Right ventricle myocardium superior (tissue), 1 donor: ENCODE data around the gene CPNE8. TPM values are rescaled to one million over a fixed set of nuclear protein-coding genes. Genes with fewer than 3 reads are reported as not detected.

Experiments used
- ATAC-seq: fragments of 200-7000 bp; cut with Tn5 transposase; one replicate; pipeline ENCODE4 v1.9.1; 2020; ENCODE audit warnings: mild to moderate bottlenecking; ENCODE audit not compliant: poor library complexity
- DNase-seq: peaks from one replicate; pipeline ENCODE4 v3.0.0-alpha.2; 2020
- intact Hi-C: fragments of 100-400 bp; cut with DNase I; formaldehyde crosslinking; loops from one replicate; pipeline ENCODE4 v1.11.2; 2022
- total RNA-seq: library from RNA; stranded (reverse); fragmentation: NEBNext Ultra II Directional; extraction: Animal tissue kit (Norgen Biotek cat#: 25700); gene quantifications from one replicate; pipeline ENCODE4 v1.2.1, GENCODE V29; 2021
- donor health status: DM: no; HTN: yes; CAD: no; lungs with severe emphysema.

The CPNE8 gene
- total RNA-seq, 1 donor from 2014 or later: 10.7 TPM

DNA sequence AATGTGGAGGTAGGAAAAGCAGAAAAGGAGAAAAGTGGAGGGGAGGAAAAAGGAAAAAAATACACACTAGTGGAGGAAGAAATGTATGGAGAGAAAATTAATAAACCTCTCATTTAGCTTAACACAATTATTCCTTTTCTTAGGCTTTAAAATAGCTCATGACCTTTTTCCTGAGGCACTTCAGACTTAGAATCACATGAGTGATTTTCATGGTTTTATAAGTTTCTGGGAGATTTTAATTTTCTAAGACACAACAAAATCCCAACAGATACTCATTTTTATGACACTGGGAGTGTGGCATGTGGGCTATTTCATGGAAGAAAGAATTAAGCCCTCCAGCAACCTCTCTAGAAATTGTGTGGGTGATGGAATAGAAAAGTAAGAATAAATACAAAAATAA, 214.7 kb downstream of the CPNE8 start:
- ATAC-seq (no peak), DNase-seq (no peak)
- intact Hi-C loops: no loop called here

DNA sequence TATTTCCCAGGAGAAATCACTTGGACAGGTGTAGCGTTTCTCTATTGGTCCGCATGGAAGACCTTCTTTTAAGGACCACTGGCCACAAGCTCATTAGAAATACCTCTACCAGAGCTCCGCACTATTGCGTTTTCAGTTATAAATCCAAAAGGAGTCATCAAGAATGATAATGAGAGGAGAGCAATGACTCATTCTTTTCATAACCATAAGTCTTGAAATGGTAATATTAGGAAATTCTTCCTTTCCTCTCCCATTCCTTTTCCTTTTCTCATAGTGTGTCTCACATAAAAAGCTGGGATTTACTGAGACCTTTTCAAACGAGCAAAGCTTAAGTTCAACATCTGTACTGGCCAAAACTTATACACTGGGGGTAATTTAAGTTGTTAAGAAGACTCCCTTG, 215.7 kb downstream of the CPNE8 start:
- no peak for DNase-seq
- no peak for ATAC-seq
- intact Hi-C loops: no loop called here

DNA sequence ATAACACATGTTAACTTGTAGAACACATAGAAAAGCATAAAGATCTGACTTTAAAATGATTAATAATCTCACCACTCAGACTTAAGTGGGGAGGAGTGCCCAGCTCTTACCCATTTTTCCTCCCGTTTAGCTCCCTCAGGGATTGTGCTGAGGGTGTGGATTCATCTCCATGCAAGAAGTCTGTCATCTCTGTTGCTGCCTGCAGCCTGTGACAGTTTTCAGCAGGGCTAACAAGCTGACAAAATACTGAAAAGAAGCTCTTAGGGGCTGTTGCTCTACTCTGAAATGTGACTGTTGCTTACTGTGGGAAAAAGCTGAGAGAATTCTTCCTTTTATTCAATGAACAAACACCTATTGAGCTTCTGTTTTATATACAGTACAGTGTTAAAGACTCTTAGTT, 216.2 kb downstream of the CPNE8 start:
- intact Hi-C loops: no loop called here
- ATAC-seq (no peak), DNase-seq (no peak)

DNA sequence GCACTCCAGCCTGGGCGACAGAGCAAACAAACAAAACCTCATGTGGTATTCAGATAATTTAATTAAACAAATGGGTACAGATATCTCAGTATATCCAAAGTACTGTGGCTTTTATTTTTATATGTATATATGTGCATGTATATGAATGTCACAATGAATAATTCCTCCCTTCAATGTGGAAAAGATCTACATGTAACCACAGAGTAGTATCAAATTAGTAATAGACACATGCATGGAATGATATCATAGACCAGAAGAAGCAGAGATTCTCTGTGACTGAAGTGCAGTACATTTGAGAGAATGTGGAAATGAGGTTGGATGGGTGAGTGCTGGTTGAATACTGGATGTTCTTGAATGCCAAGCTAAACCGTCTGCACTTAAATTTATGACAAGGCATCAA, 222.9 kb downstream of the CPNE8 start:
- intact Hi-C loops: no loop called here
- no peak for ATAC-seq
- DNase-seq: no peak

DNA sequence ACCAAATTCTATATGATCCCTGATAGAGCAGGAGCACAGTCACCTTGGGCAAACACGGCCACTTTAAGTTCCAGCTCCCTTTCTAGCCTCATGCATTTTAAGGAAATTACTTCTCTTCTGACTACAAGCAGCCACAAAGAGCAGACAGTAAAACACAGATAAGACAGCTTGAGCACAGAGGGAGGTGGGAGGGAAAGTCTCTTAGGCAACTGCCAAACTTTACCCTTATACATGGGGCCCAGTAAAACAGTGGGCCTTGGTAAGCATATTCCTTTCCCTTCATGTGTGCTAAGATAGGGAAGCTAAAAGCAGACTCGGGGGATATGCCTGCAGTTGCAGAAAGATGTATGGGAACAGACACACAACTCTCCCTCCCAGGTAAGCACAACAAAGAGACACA, 235.9 kb downstream of the CPNE8 start:
- no peak for ATAC-seq
- intact Hi-C loops: no loop called here
- no peak for DNase-seq

DNA sequence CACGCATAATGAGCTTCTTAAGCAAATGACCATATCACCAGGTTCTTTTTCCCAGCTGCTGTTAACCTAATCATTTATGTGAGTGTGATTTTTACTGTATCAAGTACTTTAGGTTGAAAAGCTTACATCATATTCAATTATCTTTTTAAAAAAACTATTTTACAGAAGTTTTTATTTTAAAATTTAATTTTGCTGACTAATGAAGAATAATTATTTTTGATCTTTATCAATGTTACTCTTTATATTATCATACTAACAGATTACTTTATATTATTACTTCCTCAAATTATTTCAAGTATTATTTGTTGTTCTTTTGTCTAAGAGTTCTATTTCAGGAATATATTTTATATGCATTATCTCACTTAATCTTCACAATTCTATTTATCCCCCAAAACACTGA, 236.3 kb downstream of the CPNE8 start:
- DNase-seq: no peak
- intact Hi-C loops: no loop called here
- no peak for ATAC-seq

DNA sequence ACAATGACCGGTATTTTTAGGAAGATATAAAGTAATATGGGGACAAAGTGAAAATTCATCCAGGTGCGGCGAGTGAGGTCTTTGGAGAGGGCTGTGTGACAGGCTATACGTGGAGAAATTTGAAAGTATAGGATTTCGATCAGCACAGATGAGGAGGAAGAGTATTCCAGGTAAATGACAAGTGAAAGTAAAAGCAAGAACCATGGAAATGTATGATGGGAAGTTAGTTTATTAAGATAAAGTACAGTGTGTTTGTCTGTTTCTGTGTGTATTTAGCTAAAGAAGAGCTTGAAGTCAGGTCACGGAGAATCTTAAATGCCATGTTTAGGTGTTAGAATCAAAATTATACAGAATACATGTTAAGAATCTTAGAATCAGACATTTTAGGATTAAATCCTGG, 239.0 kb downstream of the CPNE8 start:
- no peak for ATAC-seq
- intact Hi-C loops: no loop called here

DNA sequence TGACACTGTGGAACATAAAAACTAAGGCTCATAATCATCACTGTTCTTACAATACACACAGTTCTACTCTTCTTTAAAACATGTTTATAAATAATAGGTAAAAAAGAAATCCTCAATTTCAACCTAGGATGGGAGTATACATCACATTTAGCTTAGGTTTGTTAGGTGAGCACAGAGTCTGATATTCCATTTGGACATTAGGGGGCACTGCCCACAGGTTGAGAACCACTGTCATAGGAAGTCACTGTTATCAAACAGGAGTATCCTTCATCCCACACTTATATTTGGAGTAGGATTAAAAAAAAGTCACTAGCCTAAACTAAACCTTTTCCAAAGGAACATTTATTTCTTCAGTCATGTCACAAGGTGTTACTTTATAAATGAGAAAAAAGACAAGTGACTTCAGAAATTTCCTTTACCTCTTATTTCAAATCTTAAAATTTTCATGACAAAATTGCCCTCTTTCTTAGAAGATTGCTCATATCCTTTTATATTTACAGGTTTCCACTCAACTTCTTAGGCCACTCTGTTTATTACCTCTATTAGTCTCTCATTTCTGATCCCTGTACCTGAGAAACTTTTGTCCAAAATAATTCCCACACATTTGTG, 240.6 kb downstream of the CPNE8 start:
- intact Hi-C loops: no loop called here
- ATAC-seq (no peak), DNase-seq (no peak)

More for the DNA sequence above, 239.0 kb downstream of the CPNE8 start:
- DNase-seq: no peak

DNA sequence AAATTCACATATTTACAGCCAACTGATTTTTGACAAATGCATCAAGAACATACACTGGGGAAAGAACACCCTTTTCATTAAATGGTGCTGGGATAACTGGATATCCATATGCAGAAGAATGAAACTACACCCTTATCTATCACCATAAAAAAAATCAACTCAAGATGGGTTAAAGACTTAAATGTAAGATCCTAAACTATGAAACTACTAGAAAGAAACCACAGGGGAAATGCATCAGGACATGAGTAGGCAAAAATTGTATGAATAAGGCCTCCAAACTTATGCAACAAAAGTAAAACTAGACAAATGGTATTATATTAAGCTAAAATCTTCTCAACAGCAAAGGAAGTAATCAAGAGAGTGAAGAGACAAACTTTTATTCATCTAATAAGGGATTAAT, 242.6 kb downstream of the CPNE8 start:
- intact Hi-C loops: no loop called here
- ATAC-seq (no peak), DNase-seq (no peak)

DNA sequence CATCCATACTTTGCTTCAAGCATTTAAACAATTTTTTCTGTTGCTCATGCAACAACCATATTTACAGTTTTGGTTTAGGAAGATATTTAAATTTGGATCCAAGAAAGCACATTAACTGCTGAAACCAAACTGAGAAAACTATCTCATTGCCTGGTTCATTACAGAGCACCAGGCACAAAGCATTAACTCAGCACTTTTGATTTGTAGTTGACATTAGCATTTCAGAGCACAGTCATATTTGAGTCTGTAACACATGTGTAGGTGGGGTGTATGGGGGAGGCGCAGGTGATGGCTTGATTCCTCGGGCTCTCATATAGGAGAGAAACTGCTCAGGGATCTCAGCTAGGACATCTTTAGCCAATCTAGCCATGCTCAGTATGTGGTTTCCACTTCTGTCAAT, 251.7 kb downstream of the CPNE8 start:
- ATAC-seq (no peak), DNase-seq (no peak)
- intact Hi-C loops: no loop called here

DNA sequence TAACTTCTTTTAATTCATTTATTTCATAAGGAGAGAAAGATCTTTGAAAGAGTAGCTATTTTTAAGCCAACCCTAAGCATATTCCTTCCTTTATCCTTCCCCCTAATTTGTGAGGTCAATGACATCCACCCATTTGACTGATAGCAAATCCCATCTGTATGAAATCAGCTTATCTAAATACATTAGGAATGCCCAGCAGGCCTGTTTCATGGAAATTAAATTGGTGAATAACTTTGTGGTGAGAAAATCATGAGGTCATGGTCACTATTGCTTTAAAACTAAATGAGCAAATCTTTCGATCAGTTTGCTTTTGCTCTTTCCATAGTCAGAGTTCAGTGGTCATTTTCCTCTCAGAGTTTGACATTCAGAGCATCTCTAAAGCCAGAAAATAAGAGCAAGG, 256.6 kb downstream of the CPNE8 start:
- intact Hi-C loops: no loop called here
- no peak for DNase-seq
- ATAC-seq: no peak

DNA sequence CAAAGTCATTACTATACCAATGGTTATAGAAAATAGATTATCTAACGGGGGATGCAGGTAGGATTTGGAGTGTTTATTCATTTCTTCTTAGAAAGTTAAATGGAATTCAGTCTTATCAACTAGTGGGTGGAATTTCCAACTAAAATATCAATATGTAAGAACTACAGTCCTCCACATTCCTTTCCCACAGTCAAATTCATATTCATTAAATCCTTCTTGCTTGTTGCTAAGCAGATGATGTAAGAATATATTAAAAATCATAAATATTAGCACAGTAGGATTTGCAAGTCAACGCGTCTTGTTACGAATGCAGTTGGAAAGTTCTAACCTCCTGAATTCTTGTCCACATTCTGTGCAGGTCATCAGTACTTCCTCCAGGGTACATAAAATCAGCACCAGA, 259.2 kb downstream of the CPNE8 start:
- no peak for ATAC-seq
- no peak for DNase-seq

DNA sequence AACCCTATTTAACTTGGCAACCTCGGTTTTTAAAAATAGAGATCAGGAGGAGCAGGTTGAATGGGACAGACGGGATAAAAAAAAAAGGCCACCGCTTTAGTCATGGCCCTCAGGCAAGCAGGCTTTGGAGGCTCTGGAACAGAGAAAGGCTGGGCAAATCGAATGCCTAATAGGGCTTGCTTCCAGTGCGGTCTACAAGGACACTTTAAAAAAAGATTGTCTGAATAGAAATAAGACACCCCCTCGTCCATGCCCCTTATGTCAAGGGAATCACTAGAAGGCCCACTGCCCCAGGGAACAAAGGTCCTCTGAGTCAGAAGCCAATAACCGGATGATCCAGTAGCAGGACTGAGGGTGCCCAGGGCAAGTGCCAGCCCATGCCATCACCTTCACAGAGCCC, 265.8 kb downstream of the CPNE8 start:
- intact Hi-C loops: no loop called here
- DNase-seq: no peak
- no peak for ATAC-seq

More for the DNA sequence above, 259.2 kb downstream of the CPNE8 start:
- intact Hi-C loops: no loop called here

DNA sequence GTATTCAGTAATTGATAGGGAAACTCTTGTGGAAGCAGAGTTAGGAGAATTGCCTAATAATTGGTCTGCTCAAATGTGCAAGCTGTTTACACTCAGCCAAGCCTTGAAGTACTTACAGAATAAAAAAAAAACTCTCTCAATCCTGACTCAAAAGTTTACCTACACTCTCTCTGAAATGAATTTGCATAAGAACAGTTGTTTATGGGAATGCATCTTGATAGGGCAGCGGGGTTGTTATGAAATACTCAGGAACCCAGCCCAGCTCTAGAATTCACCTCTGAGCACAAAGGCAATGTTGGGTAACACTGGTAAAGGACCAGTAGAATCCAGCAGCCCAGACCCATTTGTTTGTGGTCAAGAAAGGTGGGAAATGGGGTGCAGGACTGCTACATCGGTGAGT, 267.0 kb downstream of the CPNE8 start:
- DNase-seq (no peak), ATAC-seq (no peak)
- intact Hi-C loops: no loop called here

DNA sequence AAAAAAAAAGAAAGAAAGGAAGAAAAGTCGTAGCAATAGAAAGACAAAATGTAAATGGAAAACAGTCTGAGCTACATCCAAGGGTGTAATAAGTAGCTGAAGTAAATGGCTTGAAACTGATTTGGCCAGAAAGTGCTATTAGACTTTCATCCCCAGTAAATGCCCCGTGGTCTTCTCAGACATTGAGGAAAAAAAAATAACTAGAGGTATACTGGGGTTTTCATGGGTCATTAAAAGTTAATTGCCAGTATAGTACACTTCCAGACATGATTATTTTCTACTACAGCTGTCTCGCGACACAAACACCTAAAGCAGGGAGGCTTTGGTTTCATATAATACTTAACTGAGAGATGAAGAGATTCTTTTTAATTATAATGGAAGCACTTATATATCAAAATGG, 271.9 kb downstream of the CPNE8 start:
- intact Hi-C loops: no loop called here
- DNase-seq (no peak), ATAC-seq (no peak)

DNA sequence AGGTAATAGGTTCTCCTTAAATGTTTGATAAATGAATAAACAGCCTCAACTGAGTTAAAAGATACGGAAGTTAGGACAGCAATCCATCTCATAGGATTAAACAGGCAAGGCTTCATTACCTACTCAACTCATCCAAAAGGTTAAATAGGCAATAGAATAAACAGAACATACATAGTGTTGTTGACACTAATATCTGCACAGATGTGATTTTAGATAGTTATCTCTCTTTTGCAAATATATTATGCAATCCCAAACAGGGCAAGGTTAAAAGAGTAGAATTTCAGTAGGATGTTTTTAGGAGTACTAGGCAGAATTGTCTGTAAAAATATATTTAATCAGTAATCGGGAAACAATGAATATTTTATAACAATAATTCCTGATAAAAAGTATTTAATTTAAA, 276.3 kb downstream of the CPNE8 start:
- intact Hi-C loops: no loop called here
- no peak for ATAC-seq
- no peak for DNase-seq

DNA sequence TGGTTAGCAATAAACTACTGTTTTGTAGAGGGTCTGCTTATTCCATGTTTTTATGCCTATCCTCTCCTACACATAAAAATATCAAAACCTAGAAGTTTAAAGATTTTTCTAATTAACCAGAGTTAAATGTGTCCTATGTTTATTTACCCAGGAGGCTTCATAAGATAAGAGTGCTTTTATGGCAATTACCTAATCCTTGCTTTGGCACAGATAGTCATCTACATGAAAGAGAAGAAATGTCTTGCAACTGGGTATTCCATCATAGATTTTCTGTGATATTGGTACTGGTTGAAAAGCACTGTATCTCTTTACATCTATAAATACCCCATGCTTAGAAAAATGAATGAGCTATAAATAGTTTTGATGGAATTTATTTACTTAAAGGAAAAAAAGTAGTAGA, 277.1 kb downstream of the CPNE8 start:
- no peak for DNase-seq
- no peak for ATAC-seq
- intact Hi-C loops: no loop called here

DNA sequence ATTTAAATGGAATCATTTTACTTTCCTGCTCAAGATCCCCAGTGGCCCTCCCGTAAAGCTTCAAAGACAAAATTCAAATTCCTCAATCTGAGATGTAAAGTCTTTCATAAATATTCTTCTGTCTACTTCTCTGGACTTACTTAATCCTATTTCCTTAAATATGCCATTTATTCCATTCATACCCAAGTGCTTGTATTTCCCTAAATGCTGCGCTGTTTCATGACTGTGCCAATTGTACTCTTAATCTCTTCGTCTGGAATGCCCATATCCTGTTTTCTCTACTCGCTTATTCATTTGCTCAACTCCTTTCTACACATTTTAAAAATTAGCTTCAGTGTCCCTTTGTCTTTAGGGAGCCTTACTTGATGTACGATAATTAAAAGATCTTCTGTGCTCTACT, 280.1 kb downstream of the CPNE8 start:
- intact Hi-C loops: no loop called here
- DNase-seq: no peak
- ATAC-seq: no peak

DNA sequence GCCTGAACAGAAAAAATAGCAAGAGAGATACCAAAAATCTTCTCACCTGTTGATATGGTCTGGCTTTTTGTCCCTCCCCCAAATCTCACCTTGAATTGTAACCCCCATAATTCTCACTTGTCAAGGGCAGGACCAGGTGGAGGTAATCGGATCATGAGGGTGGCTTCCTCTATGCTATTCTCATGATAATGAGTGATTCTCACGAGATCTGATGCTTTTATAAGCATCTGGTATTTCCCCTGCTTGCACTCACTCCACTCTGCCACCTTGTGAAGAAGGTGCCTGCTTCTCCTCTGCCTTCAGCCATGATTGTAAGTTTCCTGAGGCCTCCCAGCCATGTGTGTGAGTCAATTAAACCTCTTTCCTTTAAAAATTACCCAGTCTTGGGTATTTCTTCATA, 291.2 kb downstream of the CPNE8 start:
- no peak for ATAC-seq
- no peak for DNase-seq
- intact Hi-C loops: no loop called here

DNA sequence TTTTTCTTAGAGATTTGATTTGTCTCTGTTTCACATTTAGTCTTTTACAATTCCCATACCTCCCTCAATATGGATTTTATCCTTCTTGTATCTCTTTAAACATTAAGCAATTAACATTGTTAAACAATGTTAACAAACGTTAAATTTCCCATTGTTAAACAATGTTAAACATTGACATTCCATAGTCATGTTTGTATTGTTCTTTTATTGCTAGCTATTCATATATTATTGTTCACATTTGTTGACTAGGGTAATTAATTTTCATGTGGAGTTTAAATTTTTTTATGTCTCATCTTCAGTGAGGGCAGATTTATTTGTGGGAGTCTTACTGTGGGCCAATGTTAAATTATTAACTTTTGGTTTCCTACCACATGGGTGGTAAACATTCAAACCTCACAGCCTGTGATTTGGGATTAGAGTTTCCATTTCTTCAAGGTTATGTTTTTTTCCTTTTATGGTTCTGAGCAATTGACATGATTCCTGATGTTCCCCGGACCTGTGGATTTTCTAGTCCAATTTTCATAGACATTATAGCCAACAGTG, 294.5 kb downstream of the CPNE8 start:
- no peak for ATAC-seq
- intact Hi-C loops: no loop called here

DNA sequence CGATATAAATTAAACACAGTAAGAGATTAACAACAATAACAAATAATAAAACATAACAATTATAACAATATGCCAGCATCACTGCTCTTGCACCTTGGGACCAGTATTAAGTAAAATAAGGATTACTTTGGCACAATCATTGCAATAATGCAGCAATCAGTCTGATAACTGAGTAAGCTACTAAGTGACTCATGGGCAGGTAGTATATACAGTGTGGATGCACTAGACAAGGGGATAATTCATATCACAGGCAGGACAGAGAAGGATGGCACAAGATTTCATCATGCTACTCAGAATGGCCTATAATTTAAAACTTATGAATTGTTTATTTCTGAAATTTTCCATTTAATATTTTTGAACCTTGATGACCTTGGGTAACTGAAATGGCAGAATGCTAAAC, 298.1 kb downstream of the CPNE8 start:
- ATAC-seq (no peak), DNase-seq (no peak)
- intact Hi-C loops: no loop called here

More for the DNA sequence above, 294.5 kb downstream of the CPNE8 start:
- DNase-seq: no peak
